GM13977 (cell line): ENCODE measurements around the gene DCUN1D3.

Experiments
- DNase-seq: peaks from one replicate; pipeline ENCODE4 v3.0.0; 2012; ENCODE audit warnings: low spot score
- in situ Hi-C: fragments of 300-500 bp; cut with MboI; formaldehyde crosslinking; loops from one replicate; pipeline ENCODE4 v1.12.0; 2022; ENCODE audit warnings: low sequenced_read_pairs, low pct_unique_long_range_greater_than_20kb, mixed read lengths, inconsistent platforms; ENCODE audit not compliant: unreplicated experiment
- TF ChIP-seq, protein P1 (sequence below): IDR thresholded peaks from 2 replicates; pipeline ENCODE4 v1.5.1; 2012; ENCODE audit warnings: mild to moderate bottlenecking, control low read depth; ENCODE audit not compliant: insufficient read depth; ENCODE audit errors: extremely low read depth, missing control alignments

DCUN1D3 gene

DNA sequence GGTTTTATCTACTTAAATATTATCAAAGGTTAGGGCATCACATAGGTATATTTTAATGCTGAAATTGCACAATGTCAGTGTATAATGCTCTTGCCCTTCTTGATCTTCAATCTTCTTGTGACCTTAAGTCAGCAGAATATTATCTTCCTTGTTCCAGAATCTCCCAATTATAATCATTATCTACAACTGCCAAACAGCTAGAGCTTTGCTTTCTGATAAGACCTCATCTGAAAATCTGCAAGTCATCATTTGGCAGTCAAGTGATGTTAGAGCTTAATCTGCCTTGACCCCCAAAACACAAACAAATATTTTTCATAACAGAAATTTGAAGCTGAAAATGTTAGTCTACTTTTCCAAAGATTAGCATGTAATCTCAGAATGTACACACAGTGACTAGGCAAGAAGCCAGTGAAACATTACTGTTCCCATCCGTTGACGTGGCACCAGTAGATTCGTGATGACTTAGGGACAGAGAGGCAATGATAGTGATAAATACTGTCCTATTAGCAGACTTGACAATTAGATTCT lies 74.1 kb downstream of the DCUN1D3 start:
- in situ Hi-C loops: no loop called here
- DNase-seq: no peak
- TF ChIP-seq, protein P1, sequence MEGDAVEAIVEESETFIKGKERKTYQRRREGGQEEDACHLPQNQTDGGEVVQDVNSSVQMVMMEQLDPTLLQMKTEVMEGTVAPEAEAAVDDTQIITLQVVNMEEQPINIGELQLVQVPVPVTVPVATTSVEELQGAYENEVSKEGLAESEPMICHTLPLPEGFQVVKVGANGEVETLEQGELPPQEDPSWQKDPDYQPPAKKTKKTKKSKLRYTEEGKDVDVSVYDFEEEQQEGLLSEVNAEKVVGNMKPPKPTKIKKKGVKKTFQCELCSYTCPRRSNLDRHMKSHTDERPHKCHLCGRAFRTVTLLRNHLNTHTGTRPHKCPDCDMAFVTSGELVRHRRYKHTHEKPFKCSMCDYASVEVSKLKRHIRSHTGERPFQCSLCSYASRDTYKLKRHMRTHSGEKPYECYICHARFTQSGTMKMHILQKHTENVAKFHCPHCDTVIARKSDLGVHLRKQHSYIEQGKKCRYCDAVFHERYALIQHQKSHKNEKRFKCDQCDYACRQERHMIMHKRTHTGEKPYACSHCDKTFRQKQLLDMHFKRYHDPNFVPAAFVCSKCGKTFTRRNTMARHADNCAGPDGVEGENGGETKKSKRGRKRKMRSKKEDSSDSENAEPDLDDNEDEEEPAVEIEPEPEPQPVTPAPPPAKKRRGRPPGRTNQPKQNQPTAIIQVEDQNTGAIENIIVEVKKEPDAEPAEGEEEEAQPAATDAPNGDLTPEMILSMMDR: no peak

DNA sequence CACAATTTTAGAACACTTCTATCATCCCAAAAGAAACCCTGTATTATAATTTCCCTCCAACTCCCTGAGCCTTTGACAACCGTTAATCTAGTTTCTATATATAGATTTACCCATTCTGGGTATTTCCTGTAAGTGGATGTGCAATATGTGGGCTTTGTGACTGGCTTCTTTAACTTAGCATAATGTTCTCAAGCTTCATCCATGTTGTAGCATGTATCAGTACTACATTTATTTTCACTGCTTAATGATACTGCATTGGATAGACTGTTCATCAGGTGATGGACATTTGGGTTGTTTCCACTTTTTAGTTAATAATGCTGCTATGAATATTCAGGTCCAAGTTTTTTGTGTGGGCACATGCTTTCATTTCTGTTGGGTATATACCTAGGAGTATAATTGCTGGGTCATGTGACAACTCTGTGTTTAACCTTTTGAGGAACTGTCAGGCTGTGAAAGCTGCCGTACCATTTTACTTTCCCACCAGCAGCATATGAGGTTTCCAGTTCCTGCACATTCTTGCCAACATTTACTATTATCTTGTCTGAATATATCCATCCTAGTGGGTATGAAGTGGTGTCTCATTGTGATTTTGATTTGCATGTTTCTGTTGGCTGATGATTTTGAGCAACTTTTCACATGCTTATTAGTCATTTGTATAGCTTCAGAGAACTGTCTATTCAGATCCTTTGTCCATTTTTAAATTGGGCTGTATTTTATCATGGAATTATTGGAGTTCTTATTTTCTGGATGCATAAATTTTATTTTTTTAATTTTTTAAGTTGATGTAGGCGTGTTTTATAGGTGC lies 77.4 kb downstream of the DCUN1D3 start:
- in situ Hi-C loops: no loop called here
- no peak for DNase-seq
- TF ChIP-seq, protein P1: no peak

DNA sequence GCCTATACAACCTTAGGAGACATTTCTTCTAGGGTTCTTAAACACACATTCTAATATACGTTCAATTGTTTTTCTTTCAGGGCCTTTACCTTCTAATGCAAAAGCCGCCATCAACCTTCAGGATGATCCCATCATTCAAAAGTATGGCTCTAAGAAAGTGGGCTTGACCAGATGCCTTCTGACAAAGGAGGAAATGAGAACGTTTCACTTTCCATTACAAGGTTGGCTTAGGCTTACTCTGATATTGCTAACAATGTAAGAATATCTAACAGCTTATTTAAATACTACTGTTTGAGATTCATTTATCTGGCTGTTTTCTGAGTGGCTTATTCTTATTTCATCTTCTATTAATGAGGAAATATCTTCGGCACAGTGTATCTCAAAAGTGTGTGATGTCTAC lies 78.5 kb downstream of the DCUN1D3 start:
- DNase-seq: no peak
- TF ChIP-seq, protein P1: no peak
- in situ Hi-C loops: no loop called here

DNA sequence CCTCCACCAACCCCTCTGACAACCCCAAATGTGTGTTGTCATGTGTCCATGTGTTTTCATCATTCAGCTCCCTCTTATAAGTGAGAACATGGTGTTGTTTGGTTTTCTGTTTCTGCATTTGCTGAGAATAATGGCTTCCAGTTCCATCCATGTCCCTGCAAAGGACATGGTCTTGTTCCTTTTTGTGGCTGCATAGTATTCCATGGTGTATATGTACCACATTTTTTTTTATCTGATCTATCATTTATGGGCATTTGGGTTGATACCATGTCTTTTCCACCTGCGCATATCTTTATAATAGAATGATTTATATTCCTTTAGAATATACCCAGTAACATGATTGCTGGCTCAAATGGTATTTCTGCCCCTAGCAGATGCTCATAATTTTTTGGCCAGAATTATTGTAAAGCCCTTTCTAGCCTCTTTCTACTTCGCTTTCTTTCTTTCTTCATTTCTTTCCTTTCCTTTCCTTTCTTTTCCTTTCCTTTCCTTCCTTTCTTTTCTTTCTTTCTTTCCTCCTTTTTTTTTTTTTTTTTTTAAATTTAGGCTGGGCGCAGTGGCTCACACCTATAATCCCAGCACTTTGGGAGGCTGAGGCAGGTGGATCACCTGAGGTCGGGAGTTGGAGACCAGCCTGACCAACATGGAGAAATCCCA lies 81.1 kb downstream of the DCUN1D3 start:
- DNase-seq: no peak
- TF ChIP-seq, protein P1: no peak
- in situ Hi-C loops: no loop called here

GRCh38 chr16:20814784-20815183 lies 85.4 kb downstream of the DCUN1D3 start:
- in situ Hi-C loops: no loop called here
- no peak for DNase-seq
- TF ChIP-seq, protein P1: no peak

DNA sequence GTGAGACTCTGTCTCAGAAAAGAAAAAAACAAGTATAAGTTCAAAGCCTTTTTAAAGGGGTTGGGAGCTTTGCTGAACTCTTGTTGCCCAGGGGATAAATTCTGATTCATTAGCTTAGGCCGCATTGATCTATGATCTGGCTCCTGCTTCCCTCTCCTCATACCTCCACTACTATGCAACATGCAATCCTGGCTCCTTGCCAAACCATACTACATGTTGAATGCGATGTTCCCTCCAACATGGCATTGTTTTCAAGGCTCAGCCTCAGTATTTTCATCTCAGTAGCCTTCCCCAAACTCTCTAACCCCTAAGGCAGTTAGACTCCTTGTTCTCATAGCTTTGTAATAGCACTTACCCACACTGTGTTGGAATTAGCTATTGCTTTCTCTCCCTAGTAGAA lies 87.6 kb downstream of the DCUN1D3 start:
- in situ Hi-C loops: no loop called here
- TF ChIP-seq, protein P1: no peak
- no peak for DNase-seq
